ENCODE results near the gene PGP.
"Not testable (repeated sequence)": the region's sequence is repeated elsewhere in the genome, so short reads cannot be mapped to it uniquely, and the experiment has no call there.

The PGP gene

GRCh38 chr16:2213817-2214718 lies 572 bp downstream of the PGP start:
- no peak for DNase-seq

- DNase-seq: no peak
These were observed 2.0 kb downstream of the PGP start for GRCh38 chr16:2212362-2213324.

- DNase-seq: no peak
These were observed 2.7 kb downstream of the PGP start for GRCh38 chr16:2211923-2212347.

GRCh38 chr16:2210386-2211365 lies 4.0 kb downstream of the PGP start, which contains the start of gene BRICD5:
BRICD5 (minus strand) TSS chr16:2210863; CDS start chr16:2210833, 30 bp downstream.
- no peak for DNase-seq

GRCh38 chr16:2210009-2210332 lies 4.7 kb downstream of the PGP start:
- DNase-seq: no peak

GRCh38 chr16:2209258-2210008 lies 5.2 kb downstream of the PGP start:
- DNase-seq: no peak

GRCh38 chr16:2208772-2209171 lies 5.9 kb downstream of the PGP start:
- no peak for DNase-seq

- DNase-seq: no peak
These were observed 6.3 kb downstream of the PGP start for GRCh38 chr16:2208308-2208707.

- no peak for DNase-seq
These were observed 6.8 kb downstream of the PGP start for GRCh38 chr16:2207872-2208271.

- DNase-seq: no peak
These were observed 7.7 kb downstream of the PGP start for GRCh38 chr16:2206780-2207433.

- no peak for DNase-seq
These were observed 8.2 kb downstream of the PGP start for GRCh38 chr16:2206420-2206779.

- DNase-seq: no peak
These were observed 8.7 kb downstream of the PGP start for GRCh38 chr16:2205967-2206313.

GRCh38 chr16:2205104-2205966 lies 9.3 kb downstream of the PGP start, which contains the start of gene MLST8:
MLST8 (plus strand) TSS chr16:2205454; CDS start chr16:2206086, 632 bp downstream.
- DNase-seq: peak; percentile 89 to 93

GRCh38 chr16:2204416-2205103 lies 10.1 kb downstream of the PGP start:
- DNase-seq: no peak

- not testable (repeated sequence) for DNase-seq
These were observed 11.4 kb downstream of the PGP start for GRCh38 chr16:2203119-2203688.

- DNase-seq: no peak
These were observed 14.3 kb downstream of the PGP start for GRCh38 chr16:2200313-2200712.

GRCh38 chr16:2199621-2200139 lies 15.0 kb downstream of the PGP start:
- DNase-seq: no peak

- DNase-seq: no peak
These were observed 15.5 kb downstream of the PGP start for GRCh38 chr16:2199095-2199494.

- no peak for DNase-seq
These were observed 16.4 kb downstream of the PGP start for GRCh38 chr16:2198283-2198682.
